ENCODE results near the gene PRKG2. TPM values are rescaled to one million over a fixed set of nuclear protein-coding genes. Genes with fewer than 3 reads are reported as not detected.

The PRKG2 gene
- total and polyA plus RNA-seq, 10 of the 15 experiments (the other 5 are each of a cell fraction or from before 2014, with no cell fraction given), result not detected

DNA sequence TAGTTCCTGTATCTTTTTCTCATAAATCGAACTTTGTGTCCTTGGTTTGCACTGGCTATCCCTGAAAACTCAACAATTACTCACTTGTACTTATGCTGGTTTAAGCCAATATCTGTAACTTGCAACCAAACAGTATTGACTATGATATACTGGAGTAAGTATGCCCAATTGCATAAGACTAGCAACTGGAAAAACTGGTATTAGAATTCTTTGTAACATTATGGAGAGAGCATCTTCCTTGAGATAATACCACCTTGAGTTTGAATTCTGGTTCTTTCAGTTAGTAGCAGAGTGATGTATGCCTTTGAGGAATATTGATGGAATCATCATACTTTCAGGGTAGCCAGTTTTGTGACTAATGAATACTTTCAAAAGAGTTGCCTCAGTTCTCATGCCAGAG lies 156.4 kb downstream of the PRKG2 start:
- DNase-seq (ENCODE audit: low read depth, low spot score), result no peak
- FAIRE-seq, result no peak
- no peak overlapping the region for H3K4me2 ChIP-seq (ENCODE audit: control insufficient read depth, insufficient read depth)
- ChIA-PET RAD21 (ENCODE audit: unreplicated experiment) (interaction anchor here (1.6 kb wide), 1 partner anchor 9 kb away, joined by 3 read pairs; no protein-coding TSS in a partner anchor), SMC1A (ENCODE audit: uncharacterized antibody, unreplicated experiment) (interaction anchor here (0.5 to 1.3 kb wide), 3 partner anchors 24 to 155 kb away, joined by 3 to 4 read pairs (median 4); no protein-coding TSS in a partner anchor), POLR2A (no interaction called here), CTCF (no interaction called here)
- no peak overlapping the region for H3K9ac ChIP-seq (ENCODE audit: control insufficient read depth, insufficient read depth, low read length)
- no peaks in the 10 kb centered on the region for H3K27me3 ChIP-seq (replicated peaks in 1 of 2; ENCODE audit: control insufficient read depth in 2 of 2, insufficient read depth in 2 of 2, low read length in 1 of 2)
- no peaks in the 10 kb centered on the region; the same call in 1 of the 2 replicates for H3K4me1 ChIP-seq (ENCODE audit: control insufficient read depth, insufficient read depth, low read length)
- no peak overlapping the region for H3K4me3 ChIP-seq
- ATAC-seq, result no peak
- in situ Hi-C loops (cut with MboI) (no loop called here), intact Hi-C loops (cut with micrococcal nuclease; ENCODE audit: unreplicated experiment) (no loop called here)
- H3K79me2 ChIP-seq (ENCODE audit: control insufficient read depth, insufficient read depth, low read length), result no peaks in the 10 kb centered on the region
- H2AFZ ChIP-seq (ENCODE audit: control insufficient read depth, low read depth, low read length), result no peak overlapping the region
- no peaks in the 10 kb centered on the region for H4K20me1 ChIP-seq (ENCODE audit: control insufficient read depth, insufficient read depth)
- no peaks in the 10 kb centered on the region for H3K9me3 ChIP-seq (replicated peaks; ENCODE audit: control insufficient read depth, insufficient read depth, low read length)
- WGBS (ENCODE audit: insufficient coverage, insufficient replicate concordance, low lambda C conversion rate, missing lambda C conversion rate), result 0% methylated on average over 1 of the region's 1 CpG
- H3K36me3 ChIP-seq (ENCODE audit: control insufficient read depth in 2 of 2, insufficient read depth in 2 of 2, low read length in 1 of 2), result no peaks in the 10 kb centered on the region
- no TSS peak for BruUV-seq (replicated peaks)
- TF ChIP-seq KLF5 (IDR thresholded peaks at IDR 0.05; ENCODE audit: partially characterized antibody) (no peak), ZBTB4 (CRISPR knock-in tag; IDR thresholded peaks at IDR 0.05) (no peak), EP300 (IDR thresholded peaks at IDR 0.05; ENCODE audit: borderline replicate concordance in 1 of 2, control insufficient read depth in 1 of 2, low read depth in 2 of 2, low read length in 2 of 2) (no peak)
- H3K27ac ChIP-seq (ENCODE audit: control insufficient read depth, insufficient read depth), result no peak overlapping the region
